HG02798 (cell line): ENCODE results near the gene UGT2B17.
"Not testable (repeated sequence)": the region's sequence is repeated elsewhere in the genome, so short reads cannot be mapped to it uniquely, and the experiment has no call there.

Experiments used
- ATAC-seq: cut with Tn5 transposase; IDR thresholded peaks from one replicate; pipeline ENCODE4 v1.9.1; 2021; ENCODE audit warnings: mild to moderate bottlenecking; ENCODE audit not compliant: unreplicated experiment, poor library complexity

The UGT2B17 gene

GRCh38 chr4:68576272-68577125 is at the start of gene UGT2B17:
UGT2B17 (minus strand) TSS chr4:68576322; CDS start chr4:68568484, 7,838 bp downstream.
- ATAC-seq = peak; percentile 83

- not testable (repeated sequence) for ATAC-seq
Observed at GRCh38 chr4:68622731-68623130, 46.6 kb upstream of the UGT2B17 start.

- ATAC-seq = no peak
Observed at GRCh38 chr4:68617003-68617698, 41.0 kb upstream of the UGT2B17 start.

GRCh38 chr4:68615699-68616422 is 39.7 kb upstream of the UGT2B17 start:
- ATAC-seq = no peak

- no peak for ATAC-seq
Observed at GRCh38 chr4:68613752-68614151, 37.6 kb upstream of the UGT2B17 start.

- no peak for ATAC-seq
Observed at GRCh38 chr4:68606240-68606639, 30.1 kb upstream of the UGT2B17 start.

- ATAC-seq = no peak
Observed at GRCh38 chr4:68599150-68599549, 23.0 kb upstream of the UGT2B17 start.

- ATAC-seq = no peak
Observed at GRCh38 chr4:68597482-68597881, 21.4 kb upstream of the UGT2B17 start.

GRCh38 chr4:68594678-68595077 is 18.6 kb upstream of the UGT2B17 start:
- no peak for ATAC-seq

GRCh38 chr4:68593112-68593511 is 17.0 kb upstream of the UGT2B17 start:
- no peak for ATAC-seq

GRCh38 chr4:68592673-68593072 is 16.6 kb upstream of the UGT2B17 start:
- no peak for ATAC-seq

GRCh38 chr4:68591204-68591603 is 15.1 kb upstream of the UGT2B17 start:
- no peak for ATAC-seq

- ATAC-seq = no peak
Observed at GRCh38 chr4:68589790-68590189, 13.7 kb upstream of the UGT2B17 start.

GRCh38 chr4:68582339-68582717 is 6.2 kb upstream of the UGT2B17 start:
- no peak for ATAC-seq

- ATAC-seq = no peak
Observed at GRCh38 chr4:68581383-68582338, 5.5 kb upstream of the UGT2B17 start.

- ATAC-seq = no peak
Observed at GRCh38 chr4:68577590-68577989, 1.5 kb upstream of the UGT2B17 start.

GRCh38 chr4:68575636-68576035 is 486 bp downstream of the UGT2B17 start:
- not testable (repeated sequence) for ATAC-seq

GRCh38 chr4:68575081-68575480 is 1.0 kb downstream of the UGT2B17 start:
- ATAC-seq = no peak

GRCh38 chr4:68572653-68573170 is 3.4 kb downstream of the UGT2B17 start:
- no peak for ATAC-seq

GRCh38 chr4:68570122-68570507 is 6.0 kb downstream of the UGT2B17 start:
- no peak for ATAC-seq
